Ammon's horn (tissue), 1 donor: ENCODE results near the gene RAX2.
"Not testable (repeated sequence)": the region's sequence is repeated elsewhere in the genome, so short reads cannot be mapped to it uniquely, and the experiment has no call there.

Experiments used
- DNase-seq: peaks from one replicate; pipeline ENCODE4 v3.0.0-alpha.2; 2016; ENCODE audit warnings: low spot score

Gene RAX2

GRCh38 chr19:3771906-3772455 is at the start of gene RAX2:
TSS of gene RAX2 (minus strand) at chr19:3772228. CDS start at chr19:3771742, 486 bp downstream.
- DNase-seq: no peak

- no peak for DNase-seq
Observed at GRCh38 chr19:3821156-3821555, 49.1 kb upstream of the RAX2 start.

GRCh38 chr19:3819989-3820388 is 48.0 kb upstream of the RAX2 start:
- no peak for DNase-seq

DNA sequence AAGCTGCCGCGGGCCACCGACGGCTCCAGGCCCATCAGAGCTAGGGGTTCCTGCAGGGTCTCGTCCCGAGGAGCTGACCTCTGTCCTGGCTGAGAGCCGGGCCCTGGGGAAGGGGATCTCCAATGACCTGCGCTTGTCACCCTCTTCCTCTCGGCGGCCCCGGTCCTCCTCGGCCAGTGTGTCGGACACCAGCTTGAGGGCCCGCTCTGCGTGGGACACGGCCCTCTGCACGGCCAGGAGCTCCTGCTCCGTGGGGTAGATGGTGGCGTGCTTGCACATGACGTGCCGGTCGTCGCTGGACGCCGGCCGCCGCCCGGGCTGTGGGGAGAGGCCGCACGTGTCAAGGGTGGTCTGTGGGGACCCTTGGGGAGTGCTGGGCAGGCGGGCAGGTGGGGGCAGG is 46.9 kb upstream of the RAX2 start:
- DNase-seq: no peak

- DNase-seq: peak; percentile 13
Observed at GRCh38 chr19:3818466-3818865, 46.4 kb upstream of the RAX2 start.

- DNase-seq: no peak
Observed at GRCh38 chr19:3817761-3818160, 45.7 kb upstream of the RAX2 start.

GRCh38 chr19:3816566-3817218 is 44.7 kb upstream of the RAX2 start:
- no peak for DNase-seq

- DNase-seq: not testable (repeated sequence)
Observed at GRCh38 chr19:3816148-3816547, 44.1 kb upstream of the RAX2 start.

DNA sequence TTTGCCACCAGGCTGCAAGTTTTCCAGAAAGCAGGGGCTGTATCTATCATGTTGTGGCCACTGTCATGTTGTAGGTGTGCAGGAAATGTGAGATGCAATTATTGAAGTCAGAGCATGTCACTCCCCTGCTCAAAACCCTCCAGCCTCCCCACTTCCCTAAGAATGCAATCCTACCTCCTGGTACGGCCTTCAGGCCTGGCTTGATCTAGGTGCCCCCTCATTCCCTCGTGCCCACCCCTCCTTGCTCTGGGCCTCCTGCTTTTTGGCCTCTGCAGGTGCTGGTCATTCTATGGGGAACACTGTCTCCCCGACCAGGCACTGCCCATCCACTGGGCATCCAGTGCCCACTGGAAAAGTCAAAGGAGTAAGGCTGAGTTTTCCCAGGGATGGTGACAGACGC is 42.6 kb upstream of the RAX2 start:
- no peak for DNase-seq

DNA sequence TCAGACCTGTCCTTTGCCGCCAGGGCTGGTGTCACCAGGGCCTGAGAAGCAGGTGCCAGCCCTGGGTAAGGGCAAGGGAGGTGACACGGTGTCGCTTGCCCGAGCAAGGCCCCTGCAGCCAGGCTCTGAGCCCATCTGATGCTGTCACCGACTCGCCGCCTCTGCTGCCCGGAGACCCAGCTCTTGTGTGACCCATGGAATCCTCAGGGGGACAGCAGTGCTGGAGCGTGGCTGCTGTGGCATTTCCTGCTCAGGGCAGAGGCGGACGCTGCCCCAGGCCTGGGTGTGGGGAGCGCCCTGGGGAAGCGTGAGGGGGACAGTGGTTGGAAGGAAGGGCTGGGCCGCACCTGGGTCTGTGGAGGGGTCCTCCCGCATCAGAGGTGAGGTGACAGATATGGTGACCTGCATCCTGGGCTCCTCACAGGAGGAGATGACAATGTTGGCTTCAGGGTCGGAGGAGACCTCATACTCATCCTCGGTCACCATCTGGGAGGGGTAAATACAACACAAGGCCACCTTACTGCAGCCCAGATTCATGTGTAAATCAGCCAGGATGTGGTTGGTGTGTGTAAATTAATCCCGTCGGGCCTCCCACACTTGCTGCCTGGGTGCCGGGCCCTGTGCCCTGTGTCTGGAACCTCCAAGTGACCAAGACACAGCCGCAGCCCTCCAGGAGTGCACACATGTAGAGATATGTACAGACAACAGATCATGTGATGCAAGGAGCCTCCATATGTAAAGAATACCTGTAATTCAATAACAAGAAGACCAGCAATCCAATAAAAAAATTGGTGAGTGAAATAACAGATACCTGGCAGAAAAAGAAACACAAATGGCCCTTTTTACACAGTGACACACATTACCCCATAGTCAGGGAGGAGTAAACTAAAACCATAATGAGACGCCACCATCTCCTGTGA is 41.7 kb upstream of the RAX2 start:
- DNase-seq: no peak

DNA sequence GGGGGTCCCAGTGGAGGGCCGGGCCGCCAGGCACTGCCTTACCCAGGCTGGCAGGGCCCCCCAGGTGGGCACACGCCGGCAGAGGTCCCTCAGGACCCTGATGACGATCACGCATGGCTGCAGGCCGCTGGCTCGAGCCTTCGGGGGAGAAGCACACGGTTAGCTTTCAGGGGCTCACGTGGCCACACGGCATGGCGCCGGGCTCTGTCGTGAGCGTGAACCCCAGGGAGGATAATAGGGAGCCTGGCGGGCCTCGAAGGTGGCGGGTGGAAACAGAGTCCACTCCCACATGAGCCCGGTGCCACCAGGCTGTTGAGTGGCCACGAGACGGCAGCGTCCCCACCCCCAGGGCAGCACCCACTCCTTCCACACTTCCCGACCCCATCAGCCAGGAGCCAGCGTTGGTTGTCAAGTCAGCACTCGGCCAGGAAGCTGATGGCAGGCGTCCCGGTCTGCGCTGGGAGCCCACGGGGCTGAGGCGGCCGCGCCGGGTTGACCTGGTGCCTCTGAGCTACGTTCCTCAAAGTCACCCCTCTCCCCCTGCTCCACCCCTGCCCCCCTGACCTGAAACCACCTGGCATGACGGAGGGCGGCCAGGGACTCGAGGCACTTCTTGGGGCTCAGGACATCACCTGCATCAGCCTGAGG is 38.8 kb upstream of the RAX2 start:
- DNase-seq: no peak

- DNase-seq: no peak
Observed at GRCh38 chr19:3809881-3810707, 38.1 kb upstream of the RAX2 start.

- DNase-seq: no peak
Observed at GRCh38 chr19:3808420-3809143, 36.6 kb upstream of the RAX2 start.

GRCh38 chr19:3807574-3808354 is 35.7 kb upstream of the RAX2 start:
- DNase-seq: no peak

GRCh38 chr19:3807131-3807480 is 35.1 kb upstream of the RAX2 start:
- no peak for DNase-seq

DNA sequence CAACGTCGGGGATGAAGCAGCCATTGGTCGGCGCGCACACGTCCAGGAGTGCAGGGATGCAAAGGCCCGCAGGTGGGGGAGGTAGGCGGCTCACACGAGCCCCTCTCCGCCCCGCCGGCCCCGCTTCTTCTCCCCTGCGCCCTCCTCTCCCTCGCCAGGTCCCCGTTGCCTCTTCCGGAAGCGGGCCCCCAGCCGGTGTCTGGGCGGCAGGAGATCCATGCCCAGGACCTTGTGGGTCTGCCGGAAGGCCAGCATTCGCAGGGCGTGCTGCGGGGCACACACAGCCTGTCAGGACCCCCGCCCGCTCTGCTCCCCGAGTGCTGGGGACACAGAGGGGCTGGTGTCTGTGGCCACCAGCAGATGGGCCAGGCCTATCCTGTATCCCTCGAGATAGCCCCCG is 33.8 kb upstream of the RAX2 start:
- no peak for DNase-seq

- DNase-seq: no peak
Observed at GRCh38 chr19:3804429-3804828, 32.4 kb upstream of the RAX2 start.

- no peak for DNase-seq
Observed at GRCh38 chr19:3803986-3804385, 32.0 kb upstream of the RAX2 start.

DNA sequence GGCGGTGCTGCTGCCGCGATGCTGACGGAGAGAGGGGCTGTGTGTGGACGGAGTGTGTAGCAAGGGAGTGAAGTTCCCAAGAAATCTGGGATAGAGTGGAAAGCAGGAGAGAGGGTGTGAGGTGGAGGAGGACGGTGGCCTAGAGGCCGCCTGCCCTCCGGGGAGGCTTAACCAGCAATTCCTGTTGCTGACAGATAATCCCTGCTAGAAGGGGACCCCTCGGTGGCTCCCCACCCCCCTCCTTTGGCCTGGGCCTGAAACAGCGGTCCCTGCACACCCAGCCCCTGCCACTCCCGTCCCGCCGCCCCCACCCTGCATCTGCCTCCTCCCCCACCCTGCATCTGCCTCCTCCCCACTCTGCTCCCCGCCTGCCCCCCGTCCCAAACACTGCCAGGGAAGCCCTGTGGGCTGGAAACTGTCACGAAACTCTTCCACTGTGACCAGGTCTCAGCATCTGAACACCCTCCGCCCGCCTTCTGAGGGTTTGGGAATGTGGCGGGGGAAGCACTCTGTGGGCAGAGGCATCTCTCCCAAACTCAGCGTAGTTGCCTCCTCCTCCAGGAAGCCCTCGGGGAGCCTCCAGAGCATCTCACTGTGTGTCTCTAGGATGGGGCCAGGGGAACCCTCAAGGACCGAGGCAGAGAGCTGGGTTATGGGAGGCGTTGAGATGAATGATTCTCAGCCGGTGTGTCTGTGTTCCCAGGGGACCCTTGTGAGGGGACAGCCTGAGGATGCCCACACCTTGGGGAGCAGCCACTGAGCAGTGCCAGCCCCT is 31.3 kb upstream of the RAX2 start:
- no peak for DNase-seq
